ENCODE data around the gene AIM2. TPM values are rescaled to one million over a fixed set of nuclear protein-coding genes. Genes with fewer than 3 reads are reported as not detected.

The AIM2 gene
- total RNA-seq, result under 1 TPM in 3 of 4 donors, not detected in 1; 0.19 to 0.54 (median 0.30) TPM

- no peaks in the 10 kb centered on the region for H3K36me3 ChIP-seq
- H3K27me3 ChIP-seq, result no peaks in the 10 kb centered on the region
- ATAC-seq, result no peak
- H3K9me3 ChIP-seq, result no peaks in the 10 kb centered on the region
- WGBS, 2 donors (ENCODE audit: low coverage in 1 of 2), result 59 to 76% methylated on average over 5 to 6 of the region's 6 CpGs
- no peak within 1 kb of the TSS for H3K4me3 ChIP-seq
- H3K4me1 ChIP-seq, result no peaks in the 10 kb centered on the region
- H3K27ac ChIP-seq, result peak within 1 kb of the TSS in 1 of 4 donors; percentile 14
- TF ChIP-seq EP300 (IDR thresholded peaks at IDR 0.05) (no peak), POLR2AphosphoS5 (IDR thresholded peaks at IDR 0.05) (no peak), CTCF (IDR thresholded peaks at IDR 0.05) (no peak), POLR2A (IDR thresholded peaks at IDR 0.05) (no peak)
Observed at GRCh38 chr1:159076438-159077119, at the start of gene AIM2. AIM2 (minus strand) TSS chr1:159076766; CDS start chr1:159073499, 3,267 bp downstream.

GRCh38 chr1:159123587-159123986, 47.0 kb upstream of the AIM2 start:
- ATAC-seq, result no peak
- Histone ChIP-seq H3K36me3 (no peaks in the 10 kb centered on the region), H3K4me1 (no peaks in the 10 kb centered on the region), H3K4me3 (no peak overlapping the region), H3K27me3 (peaks cover 11% of the 10 kb centered on the region), H3K27ac (no peak overlapping the region), H3K9me3 (peaks cover 0 to 5% (median 0%) of the 10 kb centered on the region in 3 donors)
- whole genome bisulfite sequencing, 2 donors (ENCODE audit: low coverage in 1 of 2), result 66 to 83% methylated on average over 1 to 5 of the region's 5 CpGs
- TF ChIP-seq EP300 (IDR thresholded peaks at IDR 0.05), result no peak

GRCh38 chr1:159122005-159122621, 45.5 kb upstream of the AIM2 start:
- Histone ChIP-seq H3K36me3 (no peaks in the 10 kb centered on the region), H3K4me3 (no peak overlapping the region), H3K4me1 (no peaks in the 10 kb centered on the region), H3K27ac (no peak overlapping the region), H3K27me3 (peaks cover 11% of the 10 kb centered on the region), H3K9me3 (peaks cover 0 to 5% (median 0%) of the 10 kb centered on the region in 3 donors)
- WGBS, 2 donors (ENCODE audit: low coverage in 1 of 2), result 27 to 33% methylated on average over 1 to 2 of the region's 2 CpGs
- ATAC-seq, result no peak
- TF ChIP-seq POLR2AphosphoS5 (IDR thresholded peaks at IDR 0.05), result no peak
- no peak for TF ChIP-seq EP300 (IDR thresholded peaks at IDR 0.05)
- no peak for TF ChIP-seq CTCF (IDR thresholded peaks at IDR 0.05)
- no peak for TF ChIP-seq POLR2A (IDR thresholded peaks at IDR 0.05)

GRCh38 chr1:159121526-159121925, 45.0 kb upstream of the AIM2 start:
- no peaks in the 10 kb centered on the region for H3K36me3 ChIP-seq
- no peak overlapping the region for H3K4me3 ChIP-seq

GRCh38 chr1:159120317-159120716, 43.8 kb upstream of the AIM2 start:
- no peak overlapping the region for H3K4me3 ChIP-seq
- 50 to 60% methylated on average over 4 of the region's 4 CpGs for WGBS, 2 donors (ENCODE audit: low coverage in 1 of 2)
- H3K9me3 ChIP-seq, result peaks cover 0 to 5% (median 0%) of the 10 kb centered on the region in 3 donors
- no peaks in the 10 kb centered on the region for H3K36me3 ChIP-seq
- H3K27me3 ChIP-seq, result peaks cover 6% of the 10 kb centered on the region
- H3K27ac ChIP-seq, result no peak overlapping the region
- TF ChIP-seq POLR2AphosphoS5 (IDR thresholded peaks at IDR 0.05) (no peak), POLR2A (IDR thresholded peaks at IDR 0.05) (no peak), EP300 (IDR thresholded peaks at IDR 0.05) (no peak), CTCF (IDR thresholded peaks at IDR 0.05) (no peak)
- ATAC-seq, result no peak
- H3K4me1 ChIP-seq, result no peaks in the 10 kb centered on the region

More at GRCh38 chr1:159121526-159121925, 45.0 kb upstream of the AIM2 start:
- 63 to 100% methylated on average over 1 of the region's 1 CpG for WGBS, 2 donors (ENCODE audit: low coverage in 1 of 2)
- TF ChIP-seq POLR2AphosphoS5 (IDR thresholded peaks at IDR 0.05), result no peak
- no peak for TF ChIP-seq CTCF (IDR thresholded peaks at IDR 0.05)
- no peak for TF ChIP-seq POLR2A (IDR thresholded peaks at IDR 0.05)
- TF ChIP-seq EP300 (IDR thresholded peaks at IDR 0.05), result no peak
- no peak for ATAC-seq
- no peaks in the 10 kb centered on the region for H3K4me1 ChIP-seq
- H3K9me3 ChIP-seq, result peaks cover 0 to 5% (median 0%) of the 10 kb centered on the region in 3 donors
- no peak overlapping the region for H3K27ac ChIP-seq
- peaks cover 11% of the 10 kb centered on the region for H3K27me3 ChIP-seq

All from gastroesophageal sphincter (tissue), 4 donors.